ENCODE results near the gene CCDC148. TPM values are rescaled to one million over a fixed set of nuclear protein-coding genes. Genes with fewer than 3 reads are reported as not detected.
"Not testable (repeated sequence)": the region's sequence is repeated elsewhere in the genome, so short reads cannot be mapped to it uniquely, and the experiment has no call there.

The CCDC148 gene
- polyA plus RNA-seq, 3 donors: not detected

DNA sequence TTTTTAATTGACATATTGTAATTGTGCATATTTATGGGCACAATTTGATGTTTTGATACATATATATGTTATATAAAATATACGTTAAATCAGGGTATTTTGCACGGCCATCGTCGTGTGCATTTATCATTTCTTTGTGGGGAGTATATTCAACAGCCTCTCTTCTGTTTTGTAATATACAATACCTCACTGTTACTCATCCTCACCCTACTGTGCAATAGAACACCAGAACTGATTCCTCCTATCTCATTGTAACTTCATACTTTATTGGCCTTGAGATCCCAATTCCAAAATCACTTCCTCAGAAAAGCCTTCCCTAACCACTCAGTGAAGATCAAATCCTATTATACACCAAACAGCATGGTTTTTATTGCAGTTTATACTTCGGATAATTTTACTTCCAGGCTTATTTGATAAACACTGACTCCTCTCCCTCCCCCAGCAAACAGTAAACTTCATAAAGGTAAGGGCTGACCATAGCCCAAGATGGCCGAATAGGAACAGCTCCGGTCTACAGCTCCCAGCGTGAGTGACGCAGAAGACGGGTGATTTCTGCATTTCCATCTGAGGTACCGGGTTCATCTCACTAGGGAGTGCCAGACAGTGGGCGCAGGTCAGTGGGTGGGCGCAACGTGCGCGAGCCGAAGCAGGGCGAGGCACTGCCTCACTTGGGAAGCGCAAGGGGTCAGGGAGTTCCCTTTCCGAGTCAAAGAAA is 105.6 kb downstream of the CCDC148 start:
- H3K36me3 Mint-ChIP-seq; H3K27ac Mint-ChIP-seq; H3K4me3 Mint-ChIP-seq; H3K27me3 ChIP-seq (ENCODE audit: control insufficient read depth in 2 of 2, insufficient read depth in 2 of 2, low read length in 2 of 2); H3K4me1 Mint-ChIP-seq; H4K20me1 ChIP-seq (ENCODE audit: insufficient read depth, low read length); H3K9me3 ChIP-seq (replicated peaks in 1 of 2; ENCODE audit: control insufficient read depth in 1 of 2, insufficient read depth in 1 of 2, low read length in 2 of 2); DNase-seq; H3K27ac ChIP-seq (ENCODE audit: low read depth in 1 of 2, low read length in 2 of 2); H2AFZ ChIP-seq (ENCODE audit: insufficient read depth, low read depth, low read length, poor library complexity, severe bottlenecking); H3K4me2 ChIP-seq (replicated peaks; ENCODE audit: extremely low read depth, low read length, poor library complexity, severe bottlenecking); H3K9ac ChIP-seq (ENCODE audit: insufficient read depth, low read length, poor library complexity, severe bottlenecking); H3K27me3 Mint-ChIP-seq (ENCODE audit: low read depth in 3 of 3); H3K4me3 ChIP-seq (replicated peaks in 1 of 3; ENCODE audit: low read depth in 2 of 3, low read length in 3 of 3); H3K36me3 ChIP-seq (replicated peaks in 1 of 2; ENCODE audit: control insufficient read depth in 1 of 2, insufficient read depth in 2 of 2, low read length in 2 of 2); H3K4me1 ChIP-seq (ENCODE audit: control insufficient read depth in 1 of 2, insufficient read depth in 2 of 2, low read length in 2 of 2); H3K79me2 ChIP-seq (ENCODE audit: insufficient read depth, low read length); intact Hi-C loops (cut with micrococcal nuclease): not testable (repeated sequence)
- H3K9me3 Mint-ChIP-seq: peaks cover 2 to 12% (median 5%) of the 10 kb centered on the region in 7 donors
- WGBS (ENCODE audit: insufficient coverage): 96% methylated on average over 6 of the region's 20 CpGs

DNA sequence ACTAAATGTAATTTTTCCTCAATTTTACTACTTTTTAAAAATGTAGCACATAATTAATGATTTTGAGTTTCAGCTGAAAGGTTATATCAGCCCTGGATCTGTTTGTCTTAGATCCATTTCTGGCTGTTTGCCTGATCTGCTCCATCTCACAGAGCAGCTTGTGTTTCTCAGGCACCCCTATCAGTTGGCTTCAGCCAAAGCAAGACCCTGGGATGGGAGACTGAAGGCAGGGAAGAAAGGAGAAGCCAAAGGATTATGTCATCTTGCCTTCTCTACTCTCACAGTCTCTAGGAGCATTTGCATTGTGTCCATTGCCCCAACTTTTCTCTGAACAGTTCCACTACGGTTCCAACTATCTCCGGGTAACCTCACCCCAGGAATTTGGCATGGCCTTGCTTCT is 110.5 kb downstream of the CCDC148 start:
- Histone ChIP-seq H3K4me3 (replicated peaks in 1 of 3; ENCODE audit: low read depth in 2 of 3, low read length in 3 of 3) (no peak overlapping the region), H3K27ac (ENCODE audit: low read depth in 1 of 2, low read length in 2 of 2) (no peak overlapping the region), H3K9me3 (replicated peaks in 1 of 2; ENCODE audit: control insufficient read depth in 1 of 2, insufficient read depth in 1 of 2, low read length in 2 of 2) (no peaks in the 10 kb centered on the region), H3K79me2 (ENCODE audit: insufficient read depth, low read length) (no peaks in the 10 kb centered on the region), H3K4me1 (ENCODE audit: control insufficient read depth in 1 of 2, insufficient read depth in 2 of 2, low read length in 2 of 2) (no peaks in the 10 kb centered on the region), H2AFZ (ENCODE audit: insufficient read depth, low read depth, low read length, poor library complexity, severe bottlenecking) (no peak overlapping the region), H3K27me3 (ENCODE audit: control insufficient read depth in 2 of 2, insufficient read depth in 2 of 2, low read length in 2 of 2) (no peaks in the 10 kb centered on the region), H4K20me1 (ENCODE audit: insufficient read depth, low read length) (no peaks in the 10 kb centered on the region), H3K36me3 (replicated peaks in 1 of 2; ENCODE audit: control insufficient read depth in 1 of 2, insufficient read depth in 2 of 2, low read length in 2 of 2) (no peaks in the 10 kb centered on the region), H3K9ac (ENCODE audit: insufficient read depth, low read length, poor library complexity, severe bottlenecking) (no peak overlapping the region), H3K4me2 (replicated peaks; ENCODE audit: extremely low read depth, low read length, poor library complexity, severe bottlenecking) (no peak overlapping the region)
- 97% methylated on average over 2 of the region's 2 CpGs for WGBS (ENCODE audit: insufficient coverage)
- H3K27me3 Mint-ChIP-seq (ENCODE audit: low read depth in 3 of 3): no peaks in the 10 kb centered on the region
- H3K27ac Mint-ChIP-seq: no peak overlapping the region
- TF ChIP-seq, protein P1, sequence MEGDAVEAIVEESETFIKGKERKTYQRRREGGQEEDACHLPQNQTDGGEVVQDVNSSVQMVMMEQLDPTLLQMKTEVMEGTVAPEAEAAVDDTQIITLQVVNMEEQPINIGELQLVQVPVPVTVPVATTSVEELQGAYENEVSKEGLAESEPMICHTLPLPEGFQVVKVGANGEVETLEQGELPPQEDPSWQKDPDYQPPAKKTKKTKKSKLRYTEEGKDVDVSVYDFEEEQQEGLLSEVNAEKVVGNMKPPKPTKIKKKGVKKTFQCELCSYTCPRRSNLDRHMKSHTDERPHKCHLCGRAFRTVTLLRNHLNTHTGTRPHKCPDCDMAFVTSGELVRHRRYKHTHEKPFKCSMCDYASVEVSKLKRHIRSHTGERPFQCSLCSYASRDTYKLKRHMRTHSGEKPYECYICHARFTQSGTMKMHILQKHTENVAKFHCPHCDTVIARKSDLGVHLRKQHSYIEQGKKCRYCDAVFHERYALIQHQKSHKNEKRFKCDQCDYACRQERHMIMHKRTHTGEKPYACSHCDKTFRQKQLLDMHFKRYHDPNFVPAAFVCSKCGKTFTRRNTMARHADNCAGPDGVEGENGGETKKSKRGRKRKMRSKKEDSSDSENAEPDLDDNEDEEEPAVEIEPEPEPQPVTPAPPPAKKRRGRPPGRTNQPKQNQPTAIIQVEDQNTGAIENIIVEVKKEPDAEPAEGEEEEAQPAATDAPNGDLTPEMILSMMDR (IDR thresholded peaks at IDR 0.05): no peak
- intact Hi-C loops (cut with micrococcal nuclease): no loop called here
- H3K36me3 Mint-ChIP-seq: no peaks in the 10 kb centered on the region
- DNase-seq: no peak
- H3K4me1 Mint-ChIP-seq: no peaks in the 10 kb centered on the region
- peaks cover 0 to 3% (median under 1%) of the 10 kb centered on the region in 7 donors for H3K9me3 Mint-ChIP-seq
- no peak overlapping the region for H3K4me3 Mint-ChIP-seq
